Left forelimb (tissue), 1 donor: ENCODE data around the gene NCKAP5L.
"Not testable (repeated sequence)": the region's sequence is repeated elsewhere in the genome, so short reads cannot be mapped to it uniquely, and the experiment has no call there.

Source experiments
- DNase-seq: peaks from one replicate; pipeline ENCODE4 v3.0.0-alpha.2; 2018; ENCODE audit warnings: low spot score

Gene NCKAP5L

GRCh38 chr12:49798248-49798647 lies 30.0 kb downstream of the NCKAP5L start:
- no peak for DNase-seq

GRCh38 chr12:49797449-49797776 lies 30.8 kb downstream of the NCKAP5L start:
- DNase-seq = no peak

GRCh38 chr12:49796606-49797448 lies 31.4 kb downstream of the NCKAP5L start:
- no peak for DNase-seq

DNA sequence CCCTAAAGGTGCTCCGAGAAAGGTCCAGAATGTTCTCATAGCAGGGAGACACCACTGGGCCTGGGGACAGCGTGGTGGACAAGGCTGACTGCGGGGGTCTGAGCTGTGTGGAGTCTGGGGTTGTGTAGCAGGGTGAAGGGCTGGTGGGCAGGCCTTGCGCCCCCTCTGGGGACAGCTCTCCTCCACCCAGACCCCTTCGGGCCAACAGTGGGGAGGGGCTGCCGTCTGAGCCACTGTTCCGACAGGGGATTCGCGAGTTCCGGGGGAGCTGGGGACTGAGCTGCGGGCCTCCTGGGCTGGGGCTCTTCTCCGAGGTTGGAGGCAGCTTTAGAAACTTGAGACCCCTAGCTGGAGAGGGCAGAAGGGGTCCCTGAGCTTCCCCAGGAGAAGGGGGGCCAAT lies 32.1 kb downstream of the NCKAP5L start:
- DNase-seq = no peak

DNA sequence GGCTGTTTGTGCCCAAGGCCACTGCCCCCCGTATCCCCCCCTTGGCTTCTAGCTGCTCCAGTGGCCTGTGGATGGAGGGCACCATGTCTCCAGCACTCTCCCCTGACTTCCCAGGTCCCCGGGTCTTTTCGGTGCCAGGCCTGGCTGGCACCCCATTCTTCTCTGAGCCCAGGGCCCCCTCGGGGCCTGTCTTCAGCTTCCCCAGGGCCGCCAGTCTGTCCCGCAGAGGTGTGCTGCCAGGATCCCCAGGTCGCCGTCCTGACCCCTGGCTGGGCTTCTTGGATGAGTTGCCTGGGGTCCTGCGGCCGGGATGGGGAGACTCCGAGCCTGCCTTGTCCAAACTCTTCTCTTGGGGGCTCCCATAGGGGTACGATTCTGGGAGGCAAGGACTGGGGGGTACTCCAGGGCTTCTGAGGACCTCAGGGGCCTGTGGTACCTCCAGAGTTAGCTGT lies 32.5 kb downstream of the NCKAP5L start:
- no peak for DNase-seq

DNA sequence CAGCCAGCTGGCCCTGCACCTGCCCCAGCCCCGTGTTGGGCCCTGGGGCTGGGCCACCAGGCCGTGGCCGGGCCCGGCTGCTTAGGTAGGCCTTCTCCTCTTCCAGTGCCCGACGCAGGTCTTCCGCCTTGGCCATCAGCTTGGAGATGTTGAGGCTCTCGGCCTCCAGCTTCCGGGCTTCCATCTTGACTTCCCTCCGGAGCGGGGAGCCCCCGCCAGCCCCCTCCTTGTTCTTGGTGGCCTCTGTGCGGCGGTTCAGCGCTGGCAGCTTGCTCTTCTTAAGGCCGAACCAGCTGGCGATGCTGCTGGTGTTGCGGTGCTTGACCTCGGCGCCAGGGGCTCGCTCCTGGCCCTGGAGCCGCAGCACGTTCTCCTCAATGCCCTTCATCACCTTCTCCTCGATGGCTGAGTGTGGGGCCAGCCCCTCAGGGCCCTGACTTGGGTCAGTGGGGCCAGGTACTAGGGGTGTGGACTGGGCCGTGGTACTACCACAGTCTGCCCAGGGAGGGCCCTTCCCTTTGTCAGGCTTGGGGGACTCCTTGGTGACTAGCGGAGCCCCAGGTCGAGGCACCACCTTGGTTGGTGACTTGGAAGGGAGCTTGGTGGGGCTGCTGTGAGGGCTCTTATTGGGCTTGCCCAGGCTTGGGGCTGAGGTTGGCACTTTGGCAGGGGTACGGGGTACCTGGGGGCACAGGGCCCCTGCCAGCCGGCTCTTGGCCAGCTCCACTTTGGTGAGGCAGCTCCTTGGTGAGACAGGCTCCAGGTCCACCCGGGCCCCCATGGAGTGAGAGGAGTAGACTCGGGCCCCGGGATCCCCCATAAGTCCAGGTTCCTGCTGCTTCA lies 33.2 kb downstream of the NCKAP5L start:
- no peak for DNase-seq

GRCh38 chr12:49794021-49794420 lies 34.2 kb downstream of the NCKAP5L start:
- no peak for DNase-seq

DNA sequence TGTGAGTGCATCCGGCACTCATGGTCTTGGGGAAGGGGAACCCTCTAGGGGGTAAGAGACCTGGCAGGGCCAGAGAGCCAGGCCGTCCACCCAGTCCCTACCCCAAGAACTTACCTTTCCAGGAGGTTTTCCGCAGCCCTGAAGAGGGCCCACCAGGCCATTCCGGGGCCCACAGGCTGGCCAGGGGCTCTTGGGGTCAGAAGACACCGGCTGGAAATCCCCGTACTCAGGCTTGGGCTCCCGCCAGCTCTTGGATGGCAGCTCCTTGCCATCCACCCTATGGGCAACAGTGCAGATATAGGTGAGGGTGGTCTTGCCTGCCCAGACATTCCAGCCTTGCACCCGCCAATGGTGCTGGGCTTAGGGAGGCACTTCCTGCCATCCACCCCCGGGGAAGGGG lies 34.6 kb downstream of the NCKAP5L start:
- DNase-seq = no peak

- DNase-seq = no peak
These were observed 35.1 kb downstream of the NCKAP5L start for GRCh38 chr12:49792976-49793580.

DNA sequence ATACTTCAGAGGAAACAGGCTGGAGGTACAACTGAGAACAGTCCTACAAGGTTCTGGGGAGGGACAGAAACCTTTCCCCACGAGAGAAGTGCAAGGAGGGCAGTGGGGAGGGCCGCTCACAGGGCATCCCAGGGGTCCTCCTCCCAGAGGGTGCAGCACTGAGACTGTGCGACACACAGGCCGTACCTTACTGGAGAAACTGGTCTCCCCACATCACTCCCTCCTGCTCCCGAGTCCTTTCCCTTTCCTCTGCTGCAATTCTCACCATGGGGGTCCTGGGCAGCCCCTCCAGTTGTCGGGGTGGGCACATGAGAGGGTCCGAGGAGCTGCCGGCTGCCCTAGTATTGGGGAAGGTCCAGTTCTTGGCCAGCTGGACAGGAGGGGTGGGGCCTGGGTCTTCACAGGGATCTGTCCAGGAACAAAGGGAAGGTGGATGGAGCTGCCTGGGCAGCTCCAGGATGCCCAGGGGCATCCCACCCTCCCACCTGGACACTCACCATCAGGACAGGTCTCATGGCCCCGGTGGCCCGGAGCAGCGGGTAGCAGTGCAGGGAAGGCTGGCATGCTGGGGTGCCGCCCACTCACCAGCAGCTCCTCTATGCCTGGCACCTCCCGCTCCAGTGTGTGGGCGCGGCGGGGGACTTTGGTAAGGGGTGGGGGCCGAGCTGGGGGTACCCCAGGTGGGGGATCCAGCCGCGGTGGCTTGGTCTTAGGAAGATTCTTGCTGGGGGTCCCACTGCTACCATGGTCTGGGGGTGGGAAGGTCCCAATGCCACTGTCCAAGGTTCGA lies 35.8 kb downstream of the NCKAP5L start:
- no peak for DNase-seq

GRCh38 chr12:49791700-49792099 lies 36.5 kb downstream of the NCKAP5L start:
- DNase-seq = no peak

DNA sequence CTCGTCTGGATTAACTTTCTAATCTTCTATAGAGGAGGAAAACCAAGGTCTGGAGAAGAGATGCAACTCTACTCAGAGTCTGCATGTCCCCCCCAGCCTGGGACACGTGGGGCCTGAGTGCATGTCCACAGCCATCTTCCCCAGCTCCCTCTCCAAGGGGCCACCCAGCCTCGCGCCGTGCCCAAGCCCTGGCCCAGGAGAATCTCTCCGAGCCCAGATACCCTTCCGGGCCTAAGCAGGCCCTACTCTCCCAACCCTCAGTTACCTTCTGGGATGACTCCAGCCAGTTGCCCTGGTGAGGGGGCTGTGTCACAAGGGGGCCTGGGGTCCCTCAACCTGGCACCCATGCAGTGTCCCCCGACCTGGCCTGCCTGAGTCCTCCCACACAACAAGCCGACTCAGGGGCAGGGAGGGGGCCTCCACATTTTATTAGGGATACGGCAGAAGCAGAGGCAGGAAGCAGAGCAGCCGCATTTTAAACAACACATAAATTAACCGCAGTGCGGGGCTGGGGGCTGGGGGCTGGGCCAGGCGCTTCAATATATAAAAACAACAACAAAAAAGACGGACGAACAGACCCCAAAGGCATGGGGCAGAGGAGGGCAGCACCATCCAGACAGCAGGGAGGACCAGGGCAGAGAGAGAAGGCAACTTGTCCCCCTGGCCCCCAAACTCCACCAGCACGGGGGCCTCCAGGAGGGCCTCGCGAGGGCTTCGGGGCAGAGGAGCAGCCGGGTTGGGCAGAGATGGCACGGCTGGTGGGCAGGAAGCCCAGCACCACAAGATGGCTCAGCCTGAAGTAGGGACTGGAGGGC lies 37.3 kb downstream of the NCKAP5L start:
- no peak for DNase-seq

- no peak for DNase-seq
These were observed 38.2 kb downstream of the NCKAP5L start for GRCh38 chr12:49789992-49790391.

GRCh38 chr12:49787672-49788071 lies 40.5 kb downstream of the NCKAP5L start:
- no peak for DNase-seq

GRCh38 chr12:49784756-49785409 lies 43.3 kb downstream of the NCKAP5L start:
- no peak for DNase-seq

DNA sequence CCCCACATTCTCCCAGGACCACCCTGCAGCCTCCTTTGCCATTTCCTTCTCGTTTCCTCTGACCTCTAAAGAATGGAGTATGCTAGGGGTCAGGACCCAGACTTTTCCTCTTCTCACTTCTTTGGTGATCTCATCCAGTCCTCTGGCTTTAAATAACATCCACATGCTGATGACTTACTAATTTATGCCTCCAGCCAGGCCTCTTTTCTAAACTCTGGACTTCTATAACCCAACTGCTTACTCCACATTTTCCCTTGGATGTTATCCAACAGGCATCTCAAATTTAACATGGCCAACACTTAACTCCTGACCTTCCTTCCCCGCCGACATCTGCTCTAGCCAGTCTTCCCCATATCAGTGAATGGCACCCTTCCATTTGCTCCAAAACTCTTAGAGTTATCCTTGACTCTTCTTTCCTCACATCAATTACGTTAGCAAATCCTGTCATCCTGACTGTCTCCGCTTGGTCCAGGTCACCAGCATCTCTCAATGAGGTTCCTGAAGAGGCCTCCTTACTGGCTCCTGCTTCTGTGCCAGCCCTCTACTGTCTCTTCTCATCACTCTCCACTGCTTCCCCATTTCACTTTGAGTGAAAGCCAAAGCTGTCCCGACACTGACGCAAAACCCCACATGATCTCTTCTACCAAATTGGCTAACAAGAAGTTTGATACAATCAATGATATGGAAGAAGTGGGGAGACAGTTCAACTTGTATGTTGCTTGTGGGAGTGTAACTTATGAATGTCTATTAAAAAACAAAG lies 44.1 kb downstream of the NCKAP5L start:
- DNase-seq = no peak

- DNase-seq = not testable (repeated sequence)
These were observed 47.3 kb downstream of the NCKAP5L start for GRCh38 chr12:49780914-49781313.

DNA sequence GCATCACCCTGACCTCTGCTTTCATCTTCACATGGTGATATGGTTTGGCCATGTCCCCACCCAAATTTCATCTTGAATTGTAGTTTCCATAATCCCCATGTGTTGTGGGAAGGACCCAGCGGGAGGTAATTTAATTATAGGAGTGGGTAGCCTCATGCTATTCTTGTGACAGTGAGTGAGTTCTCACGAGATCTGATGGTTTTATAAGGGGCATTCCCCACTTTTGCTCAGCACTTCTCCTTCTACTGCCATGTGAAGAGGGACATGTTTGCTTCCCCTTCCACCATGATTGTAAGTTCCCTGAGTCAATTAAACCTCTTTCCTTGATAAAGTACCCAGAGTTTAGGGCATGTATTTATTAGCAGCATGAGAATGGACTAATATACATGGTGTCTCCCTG lies 48.6 kb downstream of the NCKAP5L start:
- DNase-seq = no peak

DNA sequence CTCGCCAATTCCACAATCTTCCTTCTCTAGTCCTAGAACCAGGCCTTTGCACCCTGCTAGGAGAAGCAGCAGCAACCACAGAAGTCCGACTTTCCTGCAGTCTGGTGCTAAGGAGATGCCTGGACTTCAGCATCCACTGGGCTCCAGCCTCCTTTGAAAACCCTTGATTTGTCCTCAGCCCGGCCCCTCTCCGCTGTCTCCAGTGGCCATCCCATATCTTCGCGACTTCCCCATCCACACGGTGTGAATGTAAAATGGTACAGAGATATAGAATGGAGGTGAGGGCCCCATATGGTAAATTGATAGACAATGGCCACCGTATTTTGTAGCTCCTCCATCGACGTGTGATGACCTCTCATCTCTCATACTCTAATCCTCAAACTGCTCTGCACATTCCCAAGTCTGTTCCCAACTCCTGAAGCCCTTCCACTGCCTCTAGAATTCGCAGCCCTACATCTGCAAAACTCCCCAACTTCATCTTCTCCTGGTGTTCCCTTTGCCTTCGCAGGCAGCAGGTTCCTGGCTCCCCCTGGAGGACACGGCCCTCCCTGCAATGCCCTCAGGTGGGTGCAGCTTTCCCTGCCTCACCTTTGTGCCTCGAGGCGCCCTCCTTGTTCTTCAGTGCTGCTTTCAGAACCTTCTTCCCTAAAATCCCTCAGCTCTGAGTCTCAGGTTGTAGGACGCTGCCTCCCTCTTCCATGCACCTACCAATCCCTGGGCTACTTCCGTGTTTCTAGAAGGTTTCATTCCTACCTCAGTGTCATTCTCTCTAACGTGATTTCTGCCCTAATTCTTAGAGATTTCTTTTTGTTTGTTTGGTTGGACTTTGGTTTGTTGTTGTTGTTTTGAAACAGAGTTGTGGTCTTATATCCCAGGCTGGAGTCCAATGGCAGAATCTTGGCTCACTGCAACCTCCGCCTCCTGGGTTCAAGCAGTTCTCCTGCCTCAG lies 50.1 kb downstream of the NCKAP5L start:
- DNase-seq = no peak
